Natural killer cell (primary cell): ENCODE results near the gene ERGIC3. TPM values are rescaled to one million over a fixed set of nuclear protein-coding genes. Genes with fewer than 3 reads are reported as not detected.

Experiments used
- ATAC-seq, 3 donors: fragments of 150-1000 bp in 2 of 3; fragments of 200-7000 bp in 1 of 3; cut with Tn5 transposase; 1 replicate in 1 of 3; 2 replicates in 2 of 3; pipeline ENCODE4 v1.10.0; 2021; ENCODE audit warnings: mild to moderate bottlenecking in 2 of 3, moderate library complexity in 2 of 3
- DNase-seq, 2 donors: peaks; one replicate each; pipeline versions ENCODE4 v3.0.0 to v3.0.0-alpha.2; 2013 to 2021; ENCODE audit warnings: mixed read lengths in 1 of 2
- H3K27ac ChIP-seq: one replicate; pipeline ENCODE4 v1.5.1; 2013; ENCODE audit warnings: mild to moderate bottlenecking, low read length
- H3K27me3 ChIP-seq: one replicate; pipeline ENCODE4 v1.6.1; 2013; ENCODE audit warnings: low read length; ENCODE audit not compliant: control insufficient read depth, insufficient read depth
- H3K36me3 ChIP-seq: one replicate; pipeline ENCODE4 v1.6.1; 2013; ENCODE audit warnings: low read length; ENCODE audit not compliant: control insufficient read depth, insufficient read depth
- H3K4me1 ChIP-seq: one replicate; pipeline ENCODE4 v1.6.1; 2013; ENCODE audit warnings: low read length; ENCODE audit not compliant: control insufficient read depth, insufficient read depth
- H3K4me3 ChIP-seq: one replicate; pipeline ENCODE4 v1.5.1; 2013; ENCODE audit warnings: low read length
- H3K9me3 ChIP-seq: one replicate; pipeline ENCODE4 v1.6.1; 2013; ENCODE audit warnings: low read length; ENCODE audit not compliant: control insufficient read depth, insufficient read depth
- H3K27ac Mint-ChIP-seq, 2 donors: one replicate each; pipeline ENCODE4 v1.8.0; 2022; ENCODE audit warnings: mild to moderate bottlenecking in 2 of 2, mixed read lengths in 2 of 2, moderate library complexity in 1 of 2
- H3K27me3 Mint-ChIP-seq, 2 donors: one replicate each; pipeline ENCODE4 v1.8.0; 2022; ENCODE audit warnings: low read depth in 2 of 2, mixed read lengths in 2 of 2
- H3K36me3 Mint-ChIP-seq: one replicate; pipeline ENCODE4 v1.8.0; 2022; ENCODE audit warnings: mixed read lengths
- H3K4me1 Mint-ChIP-seq, 2 donors: one replicate each; pipeline ENCODE4 v1.8.0; 2022; ENCODE audit warnings: mixed read lengths in 2 of 2
- H3K4me3 Mint-ChIP-seq: one replicate; pipeline ENCODE4 v1.8.0; 2022; ENCODE audit warnings: mild to moderate bottlenecking, moderate library complexity, mixed read lengths
- H3K9me3 Mint-ChIP-seq, 2 donors: one replicate each; pipeline ENCODE4 v1.8.0; 2022; ENCODE audit warnings: mixed read lengths in 2 of 2
- CTCF ChIP-seq: fragments of 200-600 bp; IDR thresholded peaks from one replicate; pipeline ENCODE4 v1.8.0; 2022; ENCODE audit warnings: antibody characterized with exemption
- WGBS: methylation state at CpG from one replicate; pipeline ENCODE4 v1.1.7; 2013; ENCODE audit warnings: missing lambda C conversion rate; ENCODE audit not compliant: insufficient coverage; 5-methylcytosine and 5-hydroxymethylcytosine counted together
- intact Hi-C: fragments of 100-400 bp; cut with micrococcal nuclease; formaldehyde crosslinking; loops from one replicate; pipeline ENCODE4 v1.14.2; 2022
- total RNA-seq, 4 donors: library from RNA; stranded (reverse); fragments of 120-200 nt in 1 of 4; gene quantifications; one replicate each; pipeline versions ENCODE4 v1.2.3 to v1.2.4, GENCODE V29; 2013 to 2022

ERGIC3 gene
- total RNA-seq = 100 to 1,000 TPM; 128 to 130 (median 129) TPM
- total RNA-seq (2013) = 145 TPM

- no peaks in the 10 kb centered on the region for H3K9me3 ChIP-seq
- intact Hi-C loops = loop anchor here (2.0 to 5.0 kb wide), 3 partner anchors 75 to 200 kb away; partner anchors contain the start of genes CPNE1, RBM12, RBM39 and SPAG4
- H3K4me3 ChIP-seq = peak within 1 kb of the TSS; percentile 95
- Mint-ChIP-seq H3K27ac (peak within 1 kb of the TSS; percentile 77 to 92), H3K4me3 (peak within 1 kb of the TSS; percentile 92), H3K36me3 (no peaks in the 10 kb centered on the region), H3K9me3 (no peaks in the 10 kb centered on the region), H3K27me3 (no peaks in the 10 kb centered on the region), H3K4me1 (peaks cover 9 to 15% of the 10 kb centered on the region in 2 donors)
- H3K36me3 ChIP-seq = peaks cover 11% of the 10 kb centered on the region
- ATAC-seq = peak; percentile 95 to 99 (median 96)
- WGBS = 6% methylated on average over 57 of the region's 57 CpGs
- peak; percentile 96 to 98 for DNase-seq
- peak within 1 kb of the TSS; percentile 89 for H3K27ac ChIP-seq
- no peaks in the 10 kb centered on the region for H3K27me3 ChIP-seq
- H3K4me1 ChIP-seq = peaks cover 16% of the 10 kb centered on the region
- no peak for TF ChIP-seq CTCF
Measured at GRCh38 chr20:35541783-35542662, at the start of gene ERGIC3. Gene ERGIC3 (plus strand): TSS chr20:35542078. CDS start chr20:35542098, 20 bp downstream.

GRCh38 chr20:35492352-35492751 is 49.5 kb upstream of the ERGIC3 start:
- DNase-seq (no peak), ATAC-seq (no peak)
- intact Hi-C loops = no loop called here
- Mint-ChIP-seq H3K9me3 (no peaks in the 10 kb centered on the region), H3K4me1 (peaks cover 75 to 76% of the 10 kb centered on the region in 2 donors), H3K27ac (peak overlapping the region; percentile 97 to 99), H3K4me3 (peak overlapping the region; percentile 99), H3K27me3 (no peaks in the 10 kb centered on the region), H3K36me3 (peaks cover 15% of the 10 kb centered on the region)
- Histone ChIP-seq H3K4me3 (no peak overlapping the region), H3K36me3 (peaks cover 45% of the 10 kb centered on the region), H3K27ac (peak overlapping the region; percentile 93), H3K4me1 (peaks cover 54% of the 10 kb centered on the region), H3K27me3 (no peaks in the 10 kb centered on the region), H3K9me3 (no peaks in the 10 kb centered on the region)
- no peak for TF ChIP-seq CTCF
- WGBS = 91% methylated on average over 5 of the region's 6 CpGs

GRCh38 chr20:35496481-35496880 is 45.4 kb upstream of the ERGIC3 start:
- peaks cover 49 to 53% of the 10 kb centered on the region in 2 donors for H3K4me1 Mint-ChIP-seq
- H3K4me3 ChIP-seq = no peak overlapping the region
- no peak overlapping the region for H3K27ac ChIP-seq
- intact Hi-C loops = no loop called here
- no peak for ATAC-seq
- no peaks in the 10 kb centered on the region for H3K9me3 Mint-ChIP-seq
- H3K27ac Mint-ChIP-seq = no peak overlapping the region
- H3K27me3 Mint-ChIP-seq = no peaks in the 10 kb centered on the region
- peaks cover 83% of the 10 kb centered on the region for H3K36me3 ChIP-seq
- no peaks in the 10 kb centered on the region for H3K27me3 ChIP-seq
- H3K4me3 Mint-ChIP-seq = no peak overlapping the region
- H3K36me3 Mint-ChIP-seq = peaks cover 32% of the 10 kb centered on the region
- H3K9me3 ChIP-seq = no peaks in the 10 kb centered on the region
- no peak for TF ChIP-seq CTCF
- no peak for DNase-seq
- 94% methylated on average over 3 of the region's 3 CpGs for WGBS
- peaks cover 20% of the 10 kb centered on the region for H3K4me1 ChIP-seq
